Prostate gland (tissue), 2 donors: ENCODE measurements around the gene SUN2. TPM values are rescaled to one million over a fixed set of nuclear protein-coding genes. Genes with fewer than 3 reads are reported as not detected.

Experiments used
- DNase-seq: peaks from one replicate; pipeline ENCODE4 v3.0.0-alpha.2; 2019; ENCODE audit warnings: low spot score
- H3K27ac ChIP-seq, 2 donors: fragments of 200-600 bp; sonication (generic); 2 replicates each; pipeline ENCODE4 v1.5.1; 2017 to 2019
- H3K27me3 ChIP-seq: fragments of 200-600 bp; sonication (generic); replicated peaks from 2 replicates; pipeline ENCODE4 v1.5.1; 2019; ENCODE audit not compliant: insufficient read depth
- H3K36me3 ChIP-seq, 2 donors: fragments of 200-600 bp; sonication (generic); 1 replicate in 1 of 2; 2 replicates in 1 of 2; pipeline versions ENCODE4 v1.5.1 to v1.8.1; 2017 to 2019
- H3K4me1 ChIP-seq: fragments of 200-600 bp; sonication (generic); replicated peaks from 2 replicates; pipeline ENCODE4 v1.5.1; 2019
- H3K4me3 ChIP-seq, 2 donors: fragments of 200-600 bp; sonication (generic); 2 replicates each; pipeline ENCODE4 v1.5.1; 2017 to 2019
- H3K9me3 ChIP-seq: fragments of 200-600 bp; sonication (generic); 2 replicates; pipeline ENCODE4 v1.5.1; 2017
- CTCF ChIP-seq, 4 experiments: fragments of 200-600 bp in 2 of 4; fragments of 450-650 bp in 2 of 4; sonication (generic) in 2 of 4; IDR thresholded peaks; 1 replicate in 3 of 4; 2 replicates in 1 of 4; pipeline ENCODE4 v1.5.1; 2016 to 2019; ENCODE audit warnings: antibody characterized with exemption in 4 of 4, mild to moderate bottlenecking in 2 of 4, moderate library complexity in 2 of 4
- POLR2A ChIP-seq: fragments of 450-650 bp; IDR thresholded peaks from one replicate; pipeline ENCODE4 v1.6.1; 2016; ENCODE audit warnings: antibody characterized with exemption, mild to moderate bottlenecking
- POLR2AphosphoS5 ChIP-seq: sonication (generic); formaldehyde crosslinking; IDR thresholded peaks from one replicate; pipeline ENCODE4 v1.6.1; 2017; ENCODE audit warnings: antibody characterized with exemption
- whole genome bisulfite sequencing: methylation state at CpG from one replicate; pipeline ENCODE4 v1.1.5; 2018; 5-methylcytosine and 5-hydroxymethylcytosine counted together
- intact Hi-C: fragments of 100-400 bp; cut with DNase I; formaldehyde crosslinking; loops from one replicate; pipeline ENCODE4 v1.14.2; 2022
- total RNA-seq, 2 donors: library from RNA; depleted of rRNA; stranded (reverse); fragments of >200 nt; gene quantifications; one replicate each; pipeline ENCODE4 v1.1.0, GENCODE V29; 2016

The SUN2 gene
- total RNA-seq, 2 donors from 2014 or later: 401 to 445 TPM

DNA sequence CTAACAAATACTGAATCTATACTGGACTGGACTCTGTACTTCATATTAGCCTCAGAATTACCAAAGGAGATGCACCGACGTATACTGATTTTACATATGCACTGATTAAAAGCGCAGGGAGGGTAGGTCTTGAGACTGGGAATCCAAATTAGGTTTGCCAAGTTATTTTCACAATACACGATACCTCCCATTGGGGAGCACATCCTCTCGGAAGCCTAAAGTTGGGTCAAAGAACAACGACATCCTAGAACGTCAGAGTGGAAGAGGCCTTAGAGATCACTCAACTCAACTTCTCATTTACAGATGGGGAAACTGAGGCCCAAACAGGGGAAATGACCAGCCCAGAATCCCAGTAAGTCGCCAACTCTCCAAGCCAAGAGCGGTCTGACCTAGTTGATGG lies 37.5 kb upstream of the SUN2 start:
- H3K4me3 ChIP-seq: peak overlapping the region; percentile 54 to 76
- H3K4me1 ChIP-seq: no peaks in the 10 kb centered on the region
- no peaks in the 10 kb centered on the region for H3K27me3 ChIP-seq
- intact Hi-C loops: loop anchor here (5.0 kb wide), 1 partner anchor 36 kb away; the partner anchor contains the start of gene SUN2
- TF ChIP-seq POLR2A (no peak), CTCF (IDR thresholded peaks at IDR 0.05) (no peak), POLR2AphosphoS5 (no peak)
- no peaks in the 10 kb centered on the region for H3K9me3 ChIP-seq
- H3K36me3 ChIP-seq: no peaks in the 10 kb centered on the region
- WGBS: 23% methylated on average over 9 of the region's 9 CpGs
- no peak for DNase-seq
- peak overlapping the region; percentile 53 to 65 for H3K27ac ChIP-seq

DNA sequence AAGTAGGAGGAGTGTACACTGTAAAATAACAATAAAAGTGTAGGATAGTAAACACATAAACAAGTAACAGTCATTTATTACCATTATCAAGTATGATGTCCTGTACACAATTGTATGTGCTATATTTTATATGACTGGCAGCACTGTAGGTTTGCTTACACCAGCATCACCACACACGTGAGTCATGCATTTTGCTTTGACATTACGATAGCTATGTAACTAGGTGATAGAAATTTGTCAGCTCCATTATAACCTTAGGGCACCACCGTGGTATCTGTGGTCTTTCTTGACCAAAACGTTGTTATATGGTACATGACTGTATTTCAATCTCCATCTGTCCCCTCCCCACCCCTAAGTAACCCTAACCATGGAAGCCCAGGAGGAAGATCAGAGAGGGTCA lies 37.0 kb upstream of the SUN2 start:
- no peak for DNase-seq
- WGBS: 63% methylated on average over 4 of the region's 4 CpGs
- no peaks in the 10 kb centered on the region for H3K36me3 ChIP-seq
- no peaks in the 10 kb centered on the region for H3K9me3 ChIP-seq
- H3K4me1 ChIP-seq: no peaks in the 10 kb centered on the region
- TF ChIP-seq POLR2AphosphoS5 (no peak), POLR2A (no peak), CTCF (IDR thresholded peaks at IDR 0.05) (no peak)
- H3K27me3 ChIP-seq: no peaks in the 10 kb centered on the region
- peak overlapping the region in 1 of 2 donors; percentile 76 for H3K4me3 ChIP-seq
- intact Hi-C loops: loop anchor here (5.0 kb wide), 1 partner anchor 36 kb away; the partner anchor contains the start of gene SUN2
- H3K27ac ChIP-seq: no peak overlapping the region

DNA sequence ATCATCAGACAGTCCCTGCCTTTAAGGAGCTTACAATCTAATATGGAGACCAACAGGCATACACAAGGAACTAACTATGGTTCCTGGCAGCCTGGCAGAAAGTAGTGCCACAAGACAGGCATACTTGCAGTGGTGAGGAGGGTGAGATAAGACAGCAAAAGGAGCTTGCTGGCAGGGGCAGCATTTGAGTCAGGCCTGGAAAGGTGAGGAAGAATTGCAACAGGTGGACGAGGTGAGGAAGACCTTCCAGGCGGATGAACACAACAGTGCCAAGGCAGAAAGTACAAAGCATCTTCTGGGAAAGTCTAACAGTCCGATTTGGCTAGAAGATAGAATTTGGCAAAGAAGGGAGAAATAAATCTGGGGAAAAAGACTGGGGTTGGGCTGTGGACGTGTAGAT lies 33.8 kb upstream of the SUN2 start:
- Histone ChIP-seq H3K4me3 (no peak overlapping the region), H3K27ac (no peak overlapping the region), H3K36me3 (no peaks in the 10 kb centered on the region), H3K9me3 (no peaks in the 10 kb centered on the region), H3K4me1 (no peaks in the 10 kb centered on the region), H3K27me3 (no peaks in the 10 kb centered on the region)
- intact Hi-C loops: loop anchor here (5.0 kb wide), 1 partner anchor 32 kb away; the partner anchor contains the start of gene SUN2
- no peak for TF ChIP-seq CTCF (IDR thresholded peaks at IDR 0.05)
- TF ChIP-seq POLR2A: no peak
- TF ChIP-seq POLR2AphosphoS5: no peak
- 94% methylated on average over 4 of the region's 4 CpGs for WGBS
- DNase-seq: no peak

- H3K9me3 ChIP-seq: no peaks in the 10 kb centered on the region
- no peak for DNase-seq
- H3K4me3 ChIP-seq: no peak overlapping the region
- no peaks in the 10 kb centered on the region for H3K36me3 ChIP-seq
- no peak overlapping the region for H3K27ac ChIP-seq
- 57% methylated on average over 6 of the region's 6 CpGs for WGBS
- TF ChIP-seq CTCF (IDR thresholded peaks at IDR 0.05): no peak
- TF ChIP-seq POLR2A: no peak
- TF ChIP-seq POLR2AphosphoS5: no peak
- intact Hi-C loops: no loop called here
- H3K27me3 ChIP-seq: no peaks in the 10 kb centered on the region
- H3K4me1 ChIP-seq: no peaks in the 10 kb centered on the region
Observed at GRCh38 chr22:38788846-38789245, 33.0 kb upstream of the SUN2 start.

DNA sequence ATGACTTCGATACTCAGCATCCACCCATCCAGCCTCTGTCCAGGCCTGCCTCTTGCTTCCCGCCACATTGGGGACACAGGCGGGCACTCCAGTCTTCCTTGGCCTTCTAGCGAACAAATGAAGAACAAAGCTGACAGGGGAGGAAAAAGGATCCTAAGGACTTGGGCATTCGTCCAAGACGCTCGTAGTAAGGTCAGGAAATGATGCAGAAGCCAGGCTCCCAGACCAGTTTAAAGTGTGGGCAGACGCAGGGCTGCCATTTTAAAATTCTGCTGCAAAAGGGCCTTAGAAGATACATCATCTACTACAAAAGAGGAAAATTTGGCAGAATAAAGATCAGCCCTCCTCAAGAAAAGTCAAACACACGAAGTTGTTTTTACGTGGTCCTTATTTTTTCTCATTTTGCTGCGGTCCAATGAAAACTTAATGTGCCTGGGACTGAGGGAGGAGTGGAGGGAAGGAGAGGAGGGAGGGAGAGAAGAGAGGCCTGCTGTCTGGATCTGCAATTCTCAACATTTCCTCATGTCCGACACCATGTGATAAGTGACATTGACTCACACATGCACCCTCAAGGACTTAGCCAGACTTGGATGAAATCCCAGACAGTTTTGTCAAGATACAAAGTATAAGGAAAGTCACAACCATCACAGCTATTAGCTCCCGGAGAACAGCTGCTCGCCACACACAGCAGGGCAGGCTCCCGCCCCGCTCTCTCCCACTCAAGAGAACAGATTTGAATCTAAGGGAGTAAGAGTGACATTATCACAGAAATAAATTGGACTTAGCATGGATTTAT lies 32.4 kb upstream of the SUN2 start:
- intact Hi-C loops: no loop called here
- TF ChIP-seq POLR2AphosphoS5: peak; percentile 9
- TF ChIP-seq POLR2A: no peak
- TF ChIP-seq CTCF (IDR thresholded peaks at IDR 0.05): no peak
- no peaks in the 10 kb centered on the region for H3K36me3 ChIP-seq
- H3K4me1 ChIP-seq: no peaks in the 10 kb centered on the region
- peak overlapping the region in 1 of 2 donors; percentile 2 for H3K27ac ChIP-seq
- no peak overlapping the region for H3K4me3 ChIP-seq
- H3K9me3 ChIP-seq: no peaks in the 10 kb centered on the region
- WGBS: 44% methylated on average over 16 of the region's 16 CpGs
- DNase-seq: no peak
- no peaks in the 10 kb centered on the region for H3K27me3 ChIP-seq
